Esophagus muscularis mucosa (tissue), 4 donors: ENCODE data around the gene MYO9B.

Experiments used
- CTCF ChIP-seq, 3 experiments: fragments of 200-600 bp in 2 of 3; fragments of 450-650 bp in 1 of 3; sonication (generic) in 2 of 3; IDR thresholded peaks; one replicate each; pipeline ENCODE4 v1.5.1; 2017 to 2019; ENCODE audit warnings: antibody characterized with exemption in 3 of 3, mild to moderate bottlenecking in 2 of 3, moderate library complexity in 1 of 3
- EP300 ChIP-seq: sonication (generic); formaldehyde crosslinking; IDR thresholded peaks from one replicate; pipeline ENCODE4 v1.6.1; 2017; ENCODE audit warnings: antibody characterized with exemption
- POLR2A ChIP-seq: fragments of 450-650 bp; IDR thresholded peaks from one replicate; pipeline ENCODE4 v1.6.1; 2017; ENCODE audit warnings: antibody characterized with exemption, moderate library complexity, mild to moderate bottlenecking, low read depth
- POLR2AphosphoS5 ChIP-seq, 2 donors: sonication (generic); formaldehyde crosslinking; IDR thresholded peaks; one replicate each; pipeline ENCODE4 v1.6.1; 2017; ENCODE audit warnings: antibody characterized with exemption in 2 of 2

DNA sequence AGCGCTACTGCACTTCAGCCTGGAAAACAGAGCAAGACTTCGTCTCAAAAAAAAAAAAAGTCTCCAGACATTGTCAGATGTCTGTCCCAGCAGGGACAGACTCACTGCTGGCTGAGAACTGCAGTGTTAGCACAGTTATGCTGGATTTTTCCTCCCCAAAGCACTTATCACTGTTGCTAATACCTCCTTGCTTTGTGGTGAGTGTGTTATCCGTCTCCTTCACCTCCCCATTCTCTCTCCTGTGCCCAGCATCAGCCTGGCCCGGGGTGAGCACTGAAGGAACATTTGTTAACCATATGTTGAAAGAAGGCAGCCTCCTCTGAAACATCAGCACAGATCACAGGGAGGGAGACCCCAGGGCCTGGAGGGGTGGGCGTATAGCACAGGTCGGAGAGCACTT is 11.3 kb downstream of the MYO9B start:
- no peak for TF ChIP-seq CTCF (IDR thresholded peaks at IDR 0.05)
- TF ChIP-seq EP300 = no peak
- no peak for TF ChIP-seq POLR2AphosphoS5 (IDR thresholded peaks at IDR 0.05)
- TF ChIP-seq POLR2A = no peak
